HepG2 (cell line): ENCODE results near the gene SNAP29. TPM values are rescaled to one million over a fixed set of nuclear protein-coding genes. Genes with fewer than 3 reads are reported as not detected.

Experiments
- FIP1L1 ChIP-seq: fragments of 200-400 bp; formaldehyde crosslinking; IDR thresholded peaks from 2 replicates; pipeline ENCODE4 v1.6.1; 2018; ENCODE audit warnings: low read depth, mild to moderate bottlenecking, low read length, moderate library complexity, borderline replicate concordance; ENCODE audit not compliant: insufficient read depth
- KLF6 ChIP-seq: IDR thresholded peaks from 2 replicates; pipeline ENCODE4 v1.8.0; 2016; ENCODE audit warnings: missing biosample characterization, missing genetic modification reagents
- MXD3 ChIP-seq: IDR thresholded peaks from 2 replicates; pipeline ENCODE4 v1.6.1; 2016; ENCODE audit warnings: mild to moderate bottlenecking, missing biosample characterization, missing genetic modification reagents
- PAX8 ChIP-seq: sonication (generic); formaldehyde crosslinking; IDR thresholded peaks from 2 replicates; pipeline ENCODE4 v1.8.0; 2022; ENCODE audit warnings: mild to moderate bottlenecking, missing genetic modification reagents, borderline replicate concordance
- PLSCR1 ChIP-seq: sonication (generic); formaldehyde crosslinking; IDR thresholded peaks from 2 replicates; pipeline ENCODE4 v1.5.0; 2020; ENCODE audit warnings: missing genetic modification reagents, mild to moderate bottlenecking, borderline replicate concordance
- RBFOX2 ChIP-seq: fragments of 200-400 bp; formaldehyde crosslinking; IDR thresholded peaks from 2 replicates; pipeline ENCODE4 v1.6.1; 2017; ENCODE audit warnings: low read depth, mild to moderate bottlenecking, low read length
- SOX13 ChIP-seq, 3 experiments: fragments of 450-650 bp in 1 of 3; sonication (generic) in 1 of 3; formaldehyde crosslinking in 1 of 3; IDR thresholded peaks in 2 of 3; conservative IDR thresholded peaks in 1 of 3; 2 replicates each; pipeline versions ENCODE4 v1.5.0 to v1.6.1; 2016 to 2020; ENCODE audit warnings: antibody characterized with exemption in 1 of 3, mild to moderate bottlenecking in 1 of 3, missing compliant biosample characterization in 1 of 3, missing genetic modification reagents in 1 of 3, moderate library complexity in 1 of 3
- SP2 ChIP-seq: sonication (generic); formaldehyde crosslinking; IDR thresholded peaks from 2 replicates; pipeline ENCODE4 v1.5.1; 2020; ENCODE audit warnings: mild to moderate bottlenecking, missing genetic modification reagents
- TBL1XR1 ChIP-seq: fragments of 150-350 bp; IDR thresholded peaks from 2 replicates; pipeline ENCODE4 v1.6.1; 2014; ENCODE audit warnings: borderline replicate concordance, low read length; ENCODE audit not compliant: partially characterized antibody
- TGIF2 ChIP-seq: IDR thresholded peaks from 2 replicates; pipeline ENCODE4 v1.6.1; 2016; ENCODE audit warnings: control low read depth, missing compliant biosample characterization
- TMF1 ChIP-seq: sonication (generic); formaldehyde crosslinking; IDR thresholded peaks from 2 replicates; pipeline ENCODE4 v1.8.1; 2022; ENCODE audit warnings: low read depth, missing genetic modification reagents
- UBTF ChIP-seq: sonication (generic); formaldehyde crosslinking; IDR thresholded peaks from 2 replicates; pipeline ENCODE4 v1.4.0; 2020; ENCODE audit warnings: mild to moderate bottlenecking, missing genetic modification reagents
- WIZ ChIP-seq: sonication (generic); formaldehyde crosslinking; IDR thresholded peaks from 2 replicates; pipeline ENCODE4 v1.5.1; 2020; ENCODE audit warnings: mild to moderate bottlenecking, missing genetic modification reagents
- ZBTB10 ChIP-seq: sonication (generic); formaldehyde crosslinking; IDR thresholded peaks from 2 replicates; pipeline ENCODE4 v1.4.0; 2020; ENCODE audit warnings: missing genetic modification reagents, borderline replicate concordance
- ZFAT ChIP-seq: sonication (generic); formaldehyde crosslinking; conservative IDR thresholded peaks from 2 replicates; pipeline ENCODE4 v1.8.1; 2023; ENCODE audit warnings: missing genetic modification reagents, inconsistent platforms
- ZNF275 ChIP-seq: sonication (generic); formaldehyde crosslinking; IDR thresholded peaks from 2 replicates; pipeline ENCODE4 v1.8.0; 2022; ENCODE audit warnings: missing genetic modification reagents, mild to moderate bottlenecking, inconsistent platforms, borderline replicate concordance
- ZNF572 ChIP-seq: sonication (generic); formaldehyde crosslinking; IDR thresholded peaks from 2 replicates; pipeline ENCODE4 v1.5.1; 2020; ENCODE audit warnings: mild to moderate bottlenecking, missing genetic modification reagents
- ZNF674 ChIP-seq: sonication (generic); formaldehyde crosslinking; IDR thresholded peaks from 2 replicates; pipeline ENCODE4 v1.5.0; 2020; ENCODE audit warnings: low read depth, mild to moderate bottlenecking, missing genetic modification reagents
- ZNF709 ChIP-seq: sonication (generic); formaldehyde crosslinking; IDR thresholded peaks from 2 replicates; pipeline ENCODE4 v1.5.0; 2020; ENCODE audit warnings: mild to moderate bottlenecking, missing genetic modification reagents
- ZNF772 ChIP-seq: sonication (generic); formaldehyde crosslinking; IDR thresholded peaks from 2 replicates; pipeline ENCODE4 v1.5.0; 2020; ENCODE audit warnings: mild to moderate bottlenecking, missing genetic modification reagents
- ZNF776 ChIP-seq: sonication (generic); formaldehyde crosslinking; IDR thresholded peaks from 2 replicates; pipeline ENCODE4 v1.4.0; 2020; ENCODE audit warnings: mild to moderate bottlenecking, missing genetic modification reagents
- polyA plus RNA-seq, 8 experiments: library from polyadenylated mRNA; depleted of rRNA in 3 of 8; stranded (reverse) in 7 of 8; unstranded in 1 of 8; fragments of >200 nt; fragmentation: Illumina TruSeq in 4 of 8; extraction: Trizol in 4 of 8; gene quantifications; 2 replicates each; pipeline versions ENCODE4 v1.2.1 to v1.2.3, GENCODE V29; 2011 to 2016; ENCODE audit warnings: low read depth in 4 of 8, missing spikeins in 1 of 8, mixed read lengths in 1 of 8; ENCODE audit not compliant: insufficient read depth in 1 of 8
- total RNA-seq, 5 experiments: library from RNA; depleted of rRNA; stranded (reverse); fragments of >200 nt; fragmentation: Illumina TruSeq; extraction: Trizol; gene quantifications; 2 replicates each; pipeline ENCODE4 v1.2.3, GENCODE V29; 2016; ENCODE audit warnings: low read depth in 1 of 5

The SNAP29 gene
- total and polyA plus RNA-seq, 2 of the 13 experiments (the other 11 are each of a cell fraction or from before 2014, with no cell fraction given) = 12.3 to 30.7 TPM

- TF ChIP-seq UBTF (CRISPR knock-in tag) = peak; percentile 37; the same call in 1 of the 2 replicates
- no peak for TF ChIP-seq ZNF674 (CRISPR knock-in tag)
- TF ChIP-seq ZNF709 (CRISPR knock-in tag) = peak; percentile 68; the same call in 1 of the 2 replicates
- peak; percentile 30 for TF ChIP-seq SP2 (CRISPR knock-in tag)
- TF ChIP-seq TGIF2 (CRISPR knock-in tag) = peak; percentile 77; the same call in 1 of the 2 replicates
- no peak for TF ChIP-seq FIP1L1
- no peak for TF ChIP-seq ZNF275 (CRISPR knock-in tag)
- TF ChIP-seq KLF6 (CRISPR knock-in tag) = peak; percentile 59; the same call in 1 of the 2 replicates
- peak; percentile 86 for TF ChIP-seq RBFOX2
- no peak for TF ChIP-seq TBL1XR1
- TF ChIP-seq SOX13 (IDR thresholded peaks at IDR 0.05) = no peak
- TF ChIP-seq SOX13 (CRISPR knock-in tag; conservative IDR thresholded peaks at IDR 0.05 in 1 of 2, IDR thresholded peaks at IDR 0.05 in 1 of 2) = peak in 1 of 2 experiments; percentile 46; a peak in 1 of 4 replicates
- TF ChIP-seq TMF1 (CRISPR knock-in tag) = peak; percentile 49
- TF ChIP-seq WIZ (CRISPR knock-in tag) = no peak
- no peak for TF ChIP-seq ZNF776 (CRISPR knock-in tag)
- TF ChIP-seq ZBTB10 (CRISPR knock-in tag) = no peak
- peak; percentile 83; the same call in 1 of the 2 replicates for TF ChIP-seq ZNF572 (CRISPR knock-in tag)
- no peak for TF ChIP-seq PLSCR1 (CRISPR knock-in tag)
- TF ChIP-seq PAX8 (CRISPR knock-in tag) = no peak
- TF ChIP-seq MXD3 (CRISPR knock-in tag) = no peak; the same call in 1 of the 2 replicates
- TF ChIP-seq ZFAT (CRISPR knock-in tag) = no peak
- peak; percentile 65; the same call in 1 of the 2 replicates for TF ChIP-seq ZNF772 (CRISPR knock-in tag)
Observed at GRCh38 chr22:20858615-20859416, at the start of gene SNAP29, which contains the start of gene PI4KA (continued).
